HepG2 (cell line): Measurements from ENCODE around the gene THRA. TPM values are rescaled to one million over a fixed set of nuclear protein-coding genes. Genes with fewer than 3 reads are reported as not detected.
A peak's percentile ranks its signal among the peaks of the same experiment; 100 is the strongest.

Experiments
- AGO2 ChIP-seq: fragments of 200-400 bp; formaldehyde crosslinking; optimal IDR thresholded peaks from 2 replicates; pipeline ENCODE3; 2017; ENCODE audit warnings: mild to moderate bottlenecking, low read depth, low read length, moderate library complexity
- ARNT ChIP-seq: fragments of 450-650 bp; IDR thresholded peaks from 2 replicates; pipeline ENCODE4 v1.6.1; 2017
- ARNT2 ChIP-seq: sonication (generic); formaldehyde crosslinking; IDR thresholded peaks from 2 replicates; pipeline ENCODE4 v1.8.0; 2022; ENCODE audit warnings: mild to moderate bottlenecking, low read depth, missing genetic modification reagents, moderate library complexity
- ATAD3A ChIP-seq: sonication (generic); formaldehyde crosslinking; IDR thresholded peaks from 2 replicates; pipeline ENCODE4 v1.4.0; 2020; ENCODE audit warnings: missing genetic modification reagents
- HIVEP1 ChIP-seq: sonication (generic); formaldehyde crosslinking; IDR thresholded peaks from 2 replicates; pipeline ENCODE4 v1.4.0; 2020; ENCODE audit warnings: mild to moderate bottlenecking, missing genetic modification reagents
- MAZ ChIP-seq, 2 experiments: sonication (generic) in 1 of 2; formaldehyde crosslinking in 1 of 2; IDR thresholded peaks; 2 replicates each; pipeline versions ENCODE4 v1.5.0 to v1.6.1; 2012 to 2020; ENCODE audit warnings: low read depth in 2 of 2, mild to moderate bottlenecking in 2 of 2, borderline replicate concordance in 1 of 2, improper control_type of control experiment in 1 of 2, low read length in 1 of 2, missing genetic modification reagents in 1 of 2, moderate library complexity in 1 of 2
- THAP11 ChIP-seq: IDR thresholded peaks from 2 replicates; pipeline ENCODE4 v1.6.1; 2016; ENCODE audit warnings: missing biosample characterization, missing genetic modification reagents
- ZMYM4 ChIP-seq: sonication (generic); formaldehyde crosslinking; IDR thresholded peaks from 2 replicates; pipeline ENCODE4 v1.8.1; 2023; ENCODE audit warnings: mild to moderate bottlenecking, missing genetic modification reagents
- ZNF768 ChIP-seq: sonication (generic); formaldehyde crosslinking; IDR thresholded peaks from 2 replicates; pipeline ENCODE4 v1.4.0; 2020; ENCODE audit warnings: missing genetic modification reagents
- ZNF777 ChIP-seq: sonication (generic); formaldehyde crosslinking; IDR thresholded peaks from 2 replicates; pipeline ENCODE4 v1.4.0; 2020; ENCODE audit warnings: missing genetic modification reagents
- polyA plus RNA-seq, 8 experiments: library from polyadenylated mRNA; depleted of rRNA in 3 of 8; stranded (reverse) in 7 of 8; unstranded in 1 of 8; fragments of >200 nt; fragmentation: Illumina TruSeq in 4 of 8; extraction: Trizol in 4 of 8; gene quantifications; 2 replicates each; pipeline versions ENCODE4 v1.2.1 to v1.2.3, GENCODE V29; 2011 to 2016; ENCODE audit warnings: low read depth in 4 of 8, missing spikeins in 1 of 8, mixed read lengths in 1 of 8; ENCODE audit not compliant: insufficient read depth in 1 of 8
- total RNA-seq, 5 experiments: library from RNA; depleted of rRNA; stranded (reverse); fragments of >200 nt; fragmentation: Illumina TruSeq; extraction: Trizol; gene quantifications; 2 replicates each; pipeline ENCODE4 v1.2.3, GENCODE V29; 2016; ENCODE audit warnings: low read depth in 1 of 5
- TF ChIP-seq, protein P1 (sequence below): sonication (generic); formaldehyde crosslinking; IDR thresholded peaks from one replicate; pipeline ENCODE4 v1.5.1; 2020; ENCODE audit warnings: mild to moderate bottlenecking, missing genetic modification reagents; ENCODE audit errors: not compliant biosample characterization
- TF ChIP-seq, protein P2 (sequence below): sonication (generic); formaldehyde crosslinking; IDR thresholded peaks from 2 replicates; pipeline ENCODE4 v1.8.0; 2022; ENCODE audit warnings: missing genetic modification reagents, mild to moderate bottlenecking, moderate library complexity, borderline replicate concordance
- TF ChIP-seq, protein P3 (sequence below): sonication (generic); formaldehyde crosslinking; IDR thresholded peaks from 2 replicates; pipeline ENCODE4 v1.4.0; 2020; ENCODE audit warnings: mild to moderate bottlenecking, missing genetic modification reagents

The THRA gene
- total and polyA plus RNA-seq, 2 of the 13 experiments (the other 11 are each of a cell fraction or from before 2014, with no cell fraction given) = 8.0 to 9.9 TPM

DNA sequence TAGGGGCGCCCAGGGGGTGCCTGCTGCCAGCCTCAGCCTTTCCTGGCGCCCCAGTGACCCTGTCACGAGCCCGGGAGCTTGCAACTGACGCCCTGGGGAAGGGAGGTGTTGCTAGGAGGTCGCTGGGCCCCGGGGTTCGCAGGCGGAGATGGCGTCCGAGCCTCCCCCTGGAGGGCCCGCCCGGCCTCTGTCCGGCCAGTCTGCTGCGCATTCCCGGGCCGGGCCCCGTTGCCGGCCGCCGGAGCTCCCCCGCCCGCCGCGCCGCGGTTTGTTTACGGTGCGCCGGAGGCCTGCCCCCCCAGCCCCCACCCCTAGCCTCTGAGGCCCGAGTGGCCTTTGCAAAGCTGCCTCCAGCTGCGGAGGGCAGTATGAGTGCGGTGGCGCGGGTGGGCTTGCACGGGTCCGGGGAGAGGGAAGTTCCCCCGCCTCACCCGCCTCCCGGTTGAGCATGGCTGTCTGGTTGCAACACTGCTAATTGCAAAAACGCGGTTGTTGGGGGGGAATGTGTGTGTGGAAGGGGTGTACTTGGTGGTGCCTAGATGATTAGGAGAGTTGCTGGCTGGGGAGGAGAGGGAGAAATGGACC is 514 bp downstream of the THRA start (continued):
- TF ChIP-seq ZNF768 (CRISPR knock-in tag) (peak; percentile 71), ZMYM4 (peak; percentile 36; the same call in 1 of the 2 replicates), ARNT2 (CRISPR knock-in tag) (peak; percentile 56; the same call in 1 of the 2 replicates), AGO2 (peak; percentile 22), THAP11 (CRISPR knock-in tag) (peak; percentile 42; the same call in 1 of the 2 replicates), ARNT (no peak), MAZ (IDR thresholded peaks at IDR 0.05; ENCODE audit: borderline replicate concordance, low read depth, low read length) (no peak), MAZ (CRISPR knock-in tag; IDR thresholded peaks at IDR 0.05; ENCODE audit: low read depth) (peak; percentile 88), HIVEP1 (CRISPR knock-in tag) (peak; percentile 81; the same call in 1 of the 2 replicates), ATAD3A (no peak), ZNF777 (CRISPR knock-in tag) (peak; percentile 69)
- TF ChIP-seq, protein P1, sequence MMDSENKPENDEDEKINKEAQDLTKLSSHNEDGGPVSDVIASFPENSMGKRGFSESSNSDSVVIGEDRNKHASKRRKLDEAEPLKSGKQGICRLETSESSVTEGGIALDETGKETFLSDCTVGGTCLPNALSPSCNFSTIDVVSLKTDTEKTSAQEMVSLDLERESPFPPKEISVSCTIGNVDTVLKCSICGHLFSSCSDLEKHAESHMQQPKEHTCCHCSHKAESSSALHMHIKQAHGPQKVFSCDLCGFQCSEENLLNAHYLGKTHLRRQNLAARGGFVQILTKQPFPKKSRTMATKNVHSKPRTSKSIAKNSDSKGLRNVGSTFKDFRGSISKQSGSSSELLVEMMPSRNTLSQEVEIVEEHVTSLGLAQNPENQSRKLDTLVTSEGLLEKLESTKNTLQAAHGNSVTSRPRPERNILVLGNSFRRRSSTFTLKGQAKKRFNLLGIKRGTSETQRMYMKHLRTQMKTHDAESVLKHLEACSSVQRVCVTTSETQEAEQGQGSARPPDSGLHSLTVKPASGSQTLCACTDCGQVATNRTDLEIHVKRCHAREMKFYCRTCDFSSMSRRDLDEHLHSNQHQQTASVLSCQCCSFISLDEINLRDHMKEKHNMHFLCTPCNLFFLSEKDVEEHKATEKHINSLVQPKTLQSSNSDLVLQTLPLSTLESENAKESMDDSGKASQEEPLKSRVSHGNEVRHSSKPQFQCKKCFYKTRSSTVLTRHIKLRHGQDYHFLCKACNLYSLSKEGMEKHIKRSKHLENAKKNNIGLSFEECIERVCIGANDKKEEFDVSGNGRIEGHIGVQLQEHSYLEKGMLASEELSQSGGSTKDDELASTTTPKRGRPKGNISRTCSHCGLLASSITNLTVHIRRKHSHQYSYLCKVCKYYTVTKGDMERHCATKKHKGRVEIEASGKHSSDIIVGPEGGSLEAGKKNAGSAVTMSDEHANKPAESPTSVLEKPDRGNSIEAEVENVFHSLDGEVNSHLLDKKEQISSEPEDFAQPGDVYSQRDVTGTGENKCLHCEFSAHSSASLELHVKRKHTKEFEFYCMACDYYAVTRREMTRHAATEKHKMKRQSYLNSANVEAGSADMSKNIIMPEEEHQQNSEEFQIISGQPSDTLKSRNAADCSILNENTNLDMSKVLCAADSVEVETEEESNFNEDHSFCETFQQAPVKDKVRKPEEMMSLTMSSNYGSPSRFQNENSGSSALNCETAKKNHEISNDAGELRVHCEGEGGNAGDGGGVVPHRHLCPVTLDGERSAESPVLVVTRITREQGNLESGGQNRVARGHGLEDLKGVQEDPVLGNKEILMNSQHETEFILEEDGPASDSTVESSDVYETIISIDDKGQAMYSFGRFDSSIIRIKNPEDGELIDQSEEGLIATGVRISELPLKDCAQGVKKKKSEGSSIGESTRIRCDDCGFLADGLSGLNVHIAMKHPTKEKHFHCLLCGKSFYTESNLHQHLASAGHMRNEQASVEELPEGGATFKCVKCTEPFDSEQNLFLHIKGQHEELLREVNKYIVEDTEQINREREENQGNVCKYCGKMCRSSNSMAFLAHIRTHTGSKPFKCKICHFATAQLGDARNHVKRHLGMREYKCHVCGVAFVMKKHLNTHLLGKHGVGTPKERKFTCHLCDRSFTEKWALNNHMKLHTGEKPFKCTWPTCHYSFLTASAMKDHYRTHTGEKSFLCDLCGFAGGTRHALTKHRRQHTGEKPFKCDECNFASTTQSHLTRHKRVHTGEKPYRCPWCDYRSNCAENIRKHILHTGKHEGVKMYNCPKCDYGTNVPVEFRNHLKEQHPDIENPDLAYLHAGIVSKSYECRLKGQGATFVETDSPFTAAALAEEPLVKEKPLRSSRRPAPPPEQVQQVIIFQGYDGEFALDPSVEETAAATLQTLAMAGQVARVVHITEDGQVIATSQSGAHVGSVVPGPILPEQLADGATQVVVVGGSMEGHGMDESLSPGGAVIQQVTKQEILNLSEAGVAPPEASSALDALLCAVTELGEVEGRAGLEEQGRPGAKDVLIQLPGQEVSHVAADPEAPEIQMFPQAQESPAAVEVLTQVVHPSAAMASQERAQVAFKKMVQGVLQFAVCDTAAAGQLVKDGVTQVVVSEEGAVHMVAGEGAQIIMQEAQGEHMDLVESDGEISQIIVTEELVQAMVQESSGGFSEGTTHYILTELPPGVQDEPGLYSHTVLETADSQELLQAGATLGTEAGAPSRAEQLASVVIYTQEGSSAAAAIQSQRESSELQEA (CRISPR knock-in tag) = peak; percentile 40
- TF ChIP-seq, protein P2, sequence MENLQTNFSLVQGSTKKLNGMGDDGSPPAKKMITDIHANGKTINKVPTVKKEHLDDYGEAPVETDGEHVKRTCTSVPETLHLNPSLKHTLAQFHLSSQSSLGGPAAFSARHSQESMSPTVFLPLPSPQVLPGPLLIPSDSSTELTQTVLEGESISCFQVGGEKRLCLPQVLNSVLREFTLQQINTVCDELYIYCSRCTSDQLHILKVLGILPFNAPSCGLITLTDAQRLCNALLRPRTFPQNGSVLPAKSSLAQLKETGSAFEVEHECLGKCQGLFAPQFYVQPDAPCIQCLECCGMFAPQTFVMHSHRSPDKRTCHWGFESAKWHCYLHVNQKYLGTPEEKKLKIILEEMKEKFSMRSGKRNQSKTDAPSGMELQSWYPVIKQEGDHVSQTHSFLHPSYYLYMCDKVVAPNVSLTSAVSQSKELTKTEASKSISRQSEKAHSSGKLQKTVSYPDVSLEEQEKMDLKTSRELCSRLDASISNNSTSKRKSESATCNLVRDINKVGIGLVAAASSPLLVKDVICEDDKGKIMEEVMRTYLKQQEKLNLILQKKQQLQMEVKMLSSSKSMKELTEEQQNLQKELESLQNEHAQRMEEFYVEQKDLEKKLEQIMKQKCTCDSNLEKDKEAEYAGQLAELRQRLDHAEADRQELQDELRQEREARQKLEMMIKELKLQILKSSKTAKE = peak; percentile 51
- TF ChIP-seq, protein P3, sequence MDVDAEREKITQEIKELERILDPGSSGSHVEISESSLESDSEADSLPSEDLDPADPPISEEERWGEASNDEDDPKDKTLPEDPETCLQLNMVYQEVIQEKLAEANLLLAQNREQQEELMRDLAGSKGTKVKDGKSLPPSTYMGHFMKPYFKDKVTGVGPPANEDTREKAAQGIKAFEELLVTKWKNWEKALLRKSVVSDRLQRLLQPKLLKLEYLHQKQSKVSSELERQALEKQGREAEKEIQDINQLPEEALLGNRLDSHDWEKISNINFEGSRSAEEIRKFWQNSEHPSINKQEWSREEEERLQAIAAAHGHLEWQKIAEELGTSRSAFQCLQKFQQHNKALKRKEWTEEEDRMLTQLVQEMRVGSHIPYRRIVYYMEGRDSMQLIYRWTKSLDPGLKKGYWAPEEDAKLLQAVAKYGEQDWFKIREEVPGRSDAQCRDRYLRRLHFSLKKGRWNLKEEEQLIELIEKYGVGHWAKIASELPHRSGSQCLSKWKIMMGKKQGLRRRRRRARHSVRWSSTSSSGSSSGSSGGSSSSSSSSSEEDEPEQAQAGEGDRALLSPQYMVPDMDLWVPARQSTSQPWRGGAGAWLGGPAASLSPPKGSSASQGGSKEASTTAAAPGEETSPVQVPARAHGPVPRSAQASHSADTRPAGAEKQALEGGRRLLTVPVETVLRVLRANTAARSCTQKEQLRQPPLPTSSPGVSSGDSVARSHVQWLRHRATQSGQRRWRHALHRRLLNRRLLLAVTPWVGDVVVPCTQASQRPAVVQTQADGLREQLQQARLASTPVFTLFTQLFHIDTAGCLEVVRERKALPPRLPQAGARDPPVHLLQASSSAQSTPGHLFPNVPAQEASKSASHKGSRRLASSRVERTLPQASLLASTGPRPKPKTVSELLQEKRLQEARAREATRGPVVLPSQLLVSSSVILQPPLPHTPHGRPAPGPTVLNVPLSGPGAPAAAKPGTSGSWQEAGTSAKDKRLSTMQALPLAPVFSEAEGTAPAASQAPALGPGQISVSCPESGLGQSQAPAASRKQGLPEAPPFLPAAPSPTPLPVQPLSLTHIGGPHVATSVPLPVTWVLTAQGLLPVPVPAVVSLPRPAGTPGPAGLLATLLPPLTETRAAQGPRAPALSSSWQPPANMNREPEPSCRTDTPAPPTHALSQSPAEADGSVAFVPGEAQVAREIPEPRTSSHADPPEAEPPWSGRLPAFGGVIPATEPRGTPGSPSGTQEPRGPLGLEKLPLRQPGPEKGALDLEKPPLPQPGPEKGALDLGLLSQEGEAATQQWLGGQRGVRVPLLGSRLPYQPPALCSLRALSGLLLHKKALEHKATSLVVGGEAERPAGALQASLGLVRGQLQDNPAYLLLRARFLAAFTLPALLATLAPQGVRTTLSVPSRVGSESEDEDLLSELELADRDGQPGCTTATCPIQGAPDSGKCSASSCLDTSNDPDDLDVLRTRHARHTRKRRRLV (CRISPR knock-in tag) = peak; percentile 98
